GM12878 (cell line): ENCODE results near the gene SELENOW. TPM values are rescaled to one million over a fixed set of nuclear protein-coding genes. Genes with fewer than 3 reads are reported as not detected.
"Not testable (repeated sequence)": the region's sequence is repeated elsewhere in the genome, so short reads cannot be mapped to it uniquely, and the experiment has no call there.

Experiments used
- ATAC-seq: fragments of 200-7000 bp; cut with Tn5 transposase; 3 replicates; pipeline ENCODE4 v1.9.1; 2020; ENCODE audit warnings: mild to moderate bottlenecking, moderate library complexity
- BruUV-seq: library from RNA; stranded (reverse); fragments of 400-500 nt; replicated peaks from 2 replicates; lab custom pipeline; 2021; lab: Mats Ljungman, UMichigan
- CTCF ChIA-PET: fragments of 300-600 bp; sonication (Branson Sonifier 250); formaldehyde crosslinking; extraction: SDS; loops from one replicate; lab custom pipeline; 2021; ENCODE audit warnings: inconsistent platforms; lab: Yijun Ruan, JAX
- POLR2A ChIA-PET: fragments of 350-600 bp; formaldehyde crosslinking; extraction: SDS; loops from one replicate; lab custom pipeline; 2021; ENCODE audit warnings: inconsistent platforms; lab: Charles Lee
- RAD21 ChIA-PET: fragments of 300-600 bp; sonication (Branson Sonifier 250); formaldehyde crosslinking; loops from one replicate; lab custom pipeline; 2023; ENCODE audit warnings: antibody characterized with exemption; ENCODE audit not compliant: unreplicated experiment; lab: Charles Lee
- SMC1A ChIA-PET: fragments of 300-600 bp; sonication (Branson Sonifier 250); formaldehyde crosslinking; loops from one replicate; lab custom pipeline; 2023; ENCODE audit not compliant: unreplicated experiment, uncharacterized antibody; lab: Charles Lee
- DNase-seq: peaks from one replicate; pipeline ENCODE4 v3.0.0-alpha.2; 2011; ENCODE audit warnings: low read depth, low spot score
- FAIRE-seq: peaks from 3 replicates; lab custom pipeline; 2011; peaks lifted over from hg19 to GRCh38; lab: Jason Lieb, UNC
- H2AFZ ChIP-seq: 2 replicates; pipeline ENCODE4 v1.6.0; 2011; ENCODE audit warnings: low read depth, low read length, control low read depth; ENCODE audit not compliant: control insufficient read depth
- H3K27ac ChIP-seq: 2 replicates; pipeline ENCODE4 v1.5.1; 2011; ENCODE audit warnings: control low read depth; ENCODE audit not compliant: control insufficient read depth, insufficient read depth
- H3K27me3 ChIP-seq, 2 experiments: replicated peaks in 1 of 2; 2 replicates each; pipeline versions ENCODE4 v1.6.0 to v1.6.1; 2011; ENCODE audit warnings: low read length in 1 of 2; ENCODE audit not compliant: control insufficient read depth in 2 of 2, insufficient read depth in 2 of 2
- H3K36me3 ChIP-seq, 2 experiments: 2 replicates each; pipeline ENCODE4 v1.5.1; 2011; ENCODE audit warnings: low read length in 1 of 2; ENCODE audit not compliant: control insufficient read depth in 2 of 2, insufficient read depth in 2 of 2
- H3K4me1 ChIP-seq: 2 replicates; pipeline ENCODE4 v1.6.1; 2011; ENCODE audit warnings: mild to moderate bottlenecking, low read length, moderate library complexity, mixed read lengths; ENCODE audit not compliant: control insufficient read depth, insufficient read depth
- H3K4me2 ChIP-seq: 2 replicates; pipeline ENCODE4 v1.6.0; 2011; ENCODE audit warnings: control low read depth; ENCODE audit not compliant: control insufficient read depth, insufficient read depth
- H3K4me3 ChIP-seq: fragments of 200-600 bp; sonication (generic); 2 replicates; pipeline ENCODE4 v1.5.1; 2016
- H3K79me2 ChIP-seq: 2 replicates; pipeline ENCODE4 v1.6.0; 2011; ENCODE audit warnings: low read length; ENCODE audit not compliant: control insufficient read depth, insufficient read depth
- H3K9ac ChIP-seq: 2 replicates; pipeline ENCODE4 v1.8.0; 2011; ENCODE audit warnings: low read length, control low read depth, mixed read lengths; ENCODE audit not compliant: control insufficient read depth, insufficient read depth
- H3K9me3 ChIP-seq: replicated peaks from 3 replicates; pipeline ENCODE4 v1.5.1; 2011; ENCODE audit warnings: mild to moderate bottlenecking, low read length; ENCODE audit not compliant: control insufficient read depth, insufficient read depth
- H4K20me1 ChIP-seq: 2 replicates; pipeline ENCODE4 v1.6.0; 2011; ENCODE audit not compliant: control insufficient read depth, insufficient read depth
- BACH1 ChIP-seq: fragments of 450-650 bp; IDR thresholded peaks from 2 replicates; pipeline ENCODE4 v1.6.1; 2017; ENCODE audit warnings: mild to moderate bottlenecking, borderline replicate concordance
- EP300 ChIP-seq, 2 experiments: fragments of 150-350 bp in 1 of 2; IDR thresholded peaks; 2 replicates each; pipeline ENCODE4 v1.6.1; 2011 to 2012; ENCODE audit warnings: low read depth in 2 of 2, low read length in 2 of 2, borderline replicate concordance in 1 of 2, improper control_type of control experiment in 1 of 2, inconsistent platforms in 1 of 2; ENCODE audit not compliant: control insufficient read depth in 1 of 2
- NKRF ChIP-seq: fragments of 450-650 bp; conservative IDR thresholded peaks from 2 replicates; pipeline ENCODE4 v1.6.1; 2017; ENCODE audit warnings: mild to moderate bottlenecking, moderate library complexity
- POLR2A ChIP-seq: IDR thresholded peaks from 2 replicates; pipeline ENCODE4 v1.6.1; 2011; ENCODE audit warnings: low read depth, mild to moderate bottlenecking, low read length
- SUPT20H ChIP-seq: IDR thresholded peaks from 2 replicates; pipeline ENCODE4 v1.6.1; 2011; ENCODE audit warnings: low read depth, mild to moderate bottlenecking, low read length, moderate library complexity, borderline replicate concordance; ENCODE audit not compliant: control insufficient read depth
- WGBS: methylation state at CpG from one replicate; pipeline ENCODE4 v1.1.6; 2016; ENCODE audit warnings: low lambda C conversion rate; ENCODE audit not compliant: insufficient replicate concordance, insufficient coverage; ENCODE audit errors: missing lambda C conversion rate; 5-methylcytosine and 5-hydroxymethylcytosine counted together
- in situ Hi-C: fragments of 300-500 bp; cut with MboI; formaldehyde crosslinking; loops from 9 replicates; pipeline ENCODE4 v1.14.3; 2018; ENCODE audit warnings: mixed read lengths
- intact Hi-C: fragments of 100-400 bp; cut with micrococcal nuclease; formaldehyde crosslinking; loops from one replicate; pipeline ENCODE4 v1.14.2; 2022; ENCODE audit not compliant: unreplicated experiment
- polyA plus RNA-seq, 11 experiments: library from polyadenylated mRNA; depleted of rRNA in 4 of 11; unstranded in 6 of 11; stranded (reverse) in 5 of 11; fragments of >200 nt; fragmentation: Nextera tagmentation in 4 of 11; fragmentation: Illumina TruSeq in 1 of 11; extraction: Ambion mirVana in 4 of 11; extraction: Trizol in 1 of 11; gene quantifications; 1 replicate in 1 of 11; 2 replicates in 10 of 11; pipeline versions ENCODE4 v1.2.1 to v1.2.3, GENCODE V29; 2011 to 2016; ENCODE audit warnings: inconsistent platforms in 2 of 11, missing spikeins in 2 of 11, low read depth in 1 of 11
- total RNA-seq, 4 experiments: library from RNA; depleted of rRNA in 3 of 4; stranded (reverse); fragments of >200 nt in 3 of 4; fragmentation: Illumina TruSeq in 1 of 4; extraction: Trizol in 1 of 4; gene quantifications; 2 replicates each; pipeline versions ENCODE4 v1.2.1 to v1.2.3, GENCODE V29; 2013 to 2021

Gene SELENOW
- total and polyA plus RNA-seq, 10 of the 15 experiments (the other 5 are each of a cell fraction or from before 2014, with no cell fraction given): 53.3 to 186 (median 101) TPM

- in situ Hi-C loops (no loop called here), intact Hi-C loops (no loop called here)
- POLR2A ChIA-PET: no interaction called here
- ATAC-seq (no peak; the same call in 2 of the 3 replicates), FAIRE-seq (no peak), DNase-seq (no peak)
- no TSS peak for BruUV-seq
- H3K27ac ChIP-seq: no peak overlapping the region
- no peaks in the 10 kb centered on the region for H3K27me3 ChIP-seq
- no peak overlapping the region for H3K9ac ChIP-seq
- no peak overlapping the region for H2AFZ ChIP-seq
- WGBS: 20% methylated on average over 3 of the region's 3 CpGs
- no peak overlapping the region for H3K4me2 ChIP-seq
- peaks cover 4 to 5% of the 10 kb centered on the region in 2 experiments; a peak in 3 of 4 replicates for H3K36me3 ChIP-seq
- no peaks in the 10 kb centered on the region for H4K20me1 ChIP-seq
- H3K4me3 ChIP-seq: no peak overlapping the region
- SMC1A ChIA-PET: no interaction called here
- RAD21 ChIA-PET: no interaction called here
- 0 out of 2 replicates have a peak, but pooled peaks cover 3% of the 10 kb centered on the region for H3K4me1 ChIP-seq
- no peaks in the 10 kb centered on the region; the same call in 2 of the 3 replicates for H3K9me3 ChIP-seq
- CTCF ChIA-PET: interaction anchor here (0.6 to 1.1 kb wide), 2 partner anchors 28 to 63 kb away, joined by 3 to 5 read pairs; no protein-coding TSS in a partner anchor
- TF ChIP-seq SUPT20H (no peak), EP300 (IDR thresholded peaks at IDR 0.05; ENCODE audit: borderline replicate concordance in 1 of 2, control insufficient read depth in 1 of 2, low read depth in 2 of 2, low read length in 2 of 2) (no peak), BACH1 (no peak)
- no peaks in the 10 kb centered on the region for H3K79me2 ChIP-seq
Observed at GRCh38 chr19:47762151-47762550, 16.4 kb upstream of the SELENOW start.

- H3K9ac ChIP-seq: no peak overlapping the region
- H3K4me1 ChIP-seq: 0 out of 2 replicates have a peak, but pooled peaks cover 3% of the 10 kb centered on the region
- WGBS: 85% methylated on average over 18 of the region's 18 CpGs
- ChIA-PET CTCF (interaction anchor here (0.6 to 6.3 kb wide), 2 partner anchors 26 to 64 kb away, joined by 5 to 75 read pairs; no protein-coding TSS in a partner anchor), RAD21 (no interaction called here), SMC1A (no interaction called here)
- H3K79me2 ChIP-seq: no peaks in the 10 kb centered on the region
- no peak overlapping the region for H3K27ac ChIP-seq
- H3K36me3 ChIP-seq: peaks cover 0 to 4% of the 10 kb centered on the region in 2 experiments; a peak in 2 of 4 replicates
- H3K27me3 ChIP-seq: no peaks in the 10 kb centered on the region
- H3K9me3 ChIP-seq: no peaks in the 10 kb centered on the region; the same call in 2 of the 3 replicates
- BruUV-seq: no TSS peak
- no peak overlapping the region for H3K4me3 ChIP-seq
- H3K4me2 ChIP-seq: no peak overlapping the region
- FAIRE-seq: no peak
- DNase-seq: no peak
- in situ Hi-C loops: no loop called here
- peak; percentile 23; the same call in 1 of the 2 replicates for TF ChIP-seq POLR2A
- TF ChIP-seq NKRF: no peak
- TF ChIP-seq, all 136 proteins: peak for 1
- Histone ChIP-seq H2AFZ (no peak overlapping the region), H4K20me1 (no peaks in the 10 kb centered on the region)
- POLR2A ChIA-PET: no interaction called here
- intact Hi-C loops: no loop called here
- no peak for ATAC-seq
Observed at GRCh38 chr19:47762615-47763308, 15.7 kb upstream of the SELENOW start.

GRCh38 chr19:47764705-47765104, 13.8 kb upstream of the SELENOW start:
- intact Hi-C loops, BruUV-seq: not testable (repeated sequence)
- POLR2A ChIA-PET: interaction anchor here (0.6 to 0.7 kb wide), 2 partner anchors 17 to 94 kb away, joined by 4 to 5 read pairs; no protein-coding TSS in a partner anchor

More at GRCh38 chr19:47764705-47765104, 13.8 kb upstream of the SELENOW start:
- FAIRE-seq, DNase-seq, H3K9me3 ChIP-seq, H3K4me3 ChIP-seq, H3K27ac ChIP-seq, H3K4me1 ChIP-seq, H2AFZ ChIP-seq, ATAC-seq, H4K20me1 ChIP-seq, in situ Hi-C loops, H3K4me2 ChIP-seq, H3K27me3 ChIP-seq, H3K36me3 ChIP-seq, H3K79me2 ChIP-seq, H3K9ac ChIP-seq: not testable (repeated sequence)
- CTCF ChIA-PET: interaction anchor here (0.6 to 6.3 kb wide), 8 partner anchors 7 to 1414 kb away, joined by 3 to 75 read pairs (median 5); no protein-coding TSS in a partner anchor
- SMC1A ChIA-PET: interaction anchor here (1.0 kb wide), 3 partner anchors 23 to 401 kb away, joined by 3 to 4 read pairs (median 4); no protein-coding TSS in a partner anchor
- RAD21 ChIA-PET: interaction anchor here (0.6 kb wide), 1 partner anchor 52 kb away, joined by 3 read pairs; no protein-coding TSS in a partner anchor
- 83% methylated on average over 3 of the region's 3 CpGs for WGBS
